Fibroblast of pulmonary artery (primary cell): ENCODE measurements around the gene LRRC8E.
A peak's percentile ranks its signal among the peaks of the same experiment; 100 is the strongest.

ENCODE experiments used
- DNase-seq: peaks from one replicate; pipeline ENCODE4 v3.0.0-alpha.2; 2010; ENCODE audit warnings: low read depth
- H3K4me3 ChIP-seq: replicated peaks from 2 replicates; pipeline ENCODE4 v1.5.1; 2011; ENCODE audit warnings: low read depth, mild to moderate bottlenecking, control low read depth, low read length, moderate library complexity
- CTCF ChIP-seq: IDR thresholded peaks from 2 replicates; pipeline ENCODE4 v1.5.1; 2011; ENCODE audit warnings: mild to moderate bottlenecking, control low read depth, low read length, inconsistent platforms; ENCODE audit errors: missing control alignments

LRRC8E gene

GRCh38 chr19:7859831-7860713 is 28.2 kb upstream of the LRRC8E start:
- DNase-seq: no peak
- TF ChIP-seq CTCF: no peak
- H3K4me3 ChIP-seq: no peak overlapping the region

- DNase-seq: no peak
- no peak for TF ChIP-seq CTCF
- H3K4me3 ChIP-seq: no peak overlapping the region
Observed at GRCh38 chr19:7860714-7861618, 27.3 kb upstream of the LRRC8E start.

- no peak for TF ChIP-seq CTCF
- H3K4me3 ChIP-seq: no peak overlapping the region
- no peak for DNase-seq
Observed at GRCh38 chr19:7861619-7862412, 26.5 kb upstream of the LRRC8E start.

- H3K4me3 ChIP-seq: no peak overlapping the region
- peak; percentile 46 for DNase-seq
- TF ChIP-seq CTCF: no peak
Observed at GRCh38 chr19:7862413-7862951, 25.8 kb upstream of the LRRC8E start.

GRCh38 chr19:7863157-7863970 is 24.9 kb upstream of the LRRC8E start:
- H3K4me3 ChIP-seq: no peak overlapping the region
- TF ChIP-seq CTCF: no peak
- DNase-seq: no peak
